HepG2 (cell line): Measurements from ENCODE around the gene PTGIS. TPM values are rescaled to one million over a fixed set of nuclear protein-coding genes. Genes with fewer than 3 reads are reported as not detected.
A peak's percentile ranks its signal among the peaks of the same experiment; 100 is the strongest.

Experiments used
- CEBPG ChIP-seq: IDR thresholded peaks from 2 replicates; pipeline ENCODE4 v1.6.1; 2016
- ELF4 ChIP-seq: sonication (generic); formaldehyde crosslinking; IDR thresholded peaks from 2 replicates; pipeline ENCODE4 v1.5.0; 2020; ENCODE audit warnings: missing genetic modification reagents, mild to moderate bottlenecking, moderate library complexity, borderline replicate concordance
- HDAC2 ChIP-seq: sonication (generic); formaldehyde crosslinking; IDR thresholded peaks from 2 replicates; pipeline ENCODE4 v1.4.0; 2020; ENCODE audit warnings: missing genetic modification reagents
- NFATC3 ChIP-seq: sonication (generic); formaldehyde crosslinking; IDR thresholded peaks from 2 replicates; pipeline ENCODE4 v1.5.1; 2020; ENCODE audit warnings: mild to moderate bottlenecking, missing genetic modification reagents
- ONECUT2 ChIP-seq: sonication (generic); formaldehyde crosslinking; IDR thresholded peaks from 2 replicates; pipeline ENCODE4 v1.4.0; 2020; ENCODE audit warnings: missing genetic modification reagents
- SAP130 ChIP-seq: IDR thresholded peaks from 2 replicates; pipeline ENCODE4 v1.6.1; 2016; ENCODE audit warnings: low read depth
- SP140L ChIP-seq: sonication (generic); formaldehyde crosslinking; IDR thresholded peaks from 2 replicates; pipeline ENCODE4 v1.4.0; 2020; ENCODE audit warnings: missing genetic modification reagents, borderline replicate concordance
- SP4 ChIP-seq: sonication (generic); formaldehyde crosslinking; IDR thresholded peaks from 2 replicates; pipeline ENCODE4 v1.8.1; 2023; ENCODE audit warnings: mild to moderate bottlenecking, missing genetic modification reagents
- SP5 ChIP-seq: IDR thresholded peaks from 2 replicates; pipeline ENCODE4 v1.6.1; 2016; ENCODE audit warnings: low read depth, borderline replicate concordance
- STAG1 ChIP-seq: sonication (generic); formaldehyde crosslinking; IDR thresholded peaks from 2 replicates; pipeline ENCODE4 v1.4.0; 2020; ENCODE audit warnings: missing genetic modification reagents
- TEAD3 ChIP-seq: optimal IDR thresholded peaks from 2 replicates; pipeline ENCODE3; 2016; ENCODE audit warnings: borderline replicate concordance
- YEATS4 ChIP-seq: sonication (generic); formaldehyde crosslinking; IDR thresholded peaks from 2 replicates; pipeline ENCODE4 v1.4.0; 2020; ENCODE audit warnings: missing genetic modification reagents, borderline replicate concordance
- ZNF136 ChIP-seq: sonication (generic); formaldehyde crosslinking; IDR thresholded peaks from 2 replicates; pipeline ENCODE4 v1.8.1; 2022; ENCODE audit warnings: low read depth, mild to moderate bottlenecking, moderate library complexity, missing genetic modification reagents
- ZNF383 ChIP-seq: sonication (generic); formaldehyde crosslinking; IDR thresholded peaks from 2 replicates; pipeline ENCODE4 v1.4.0; 2020; ENCODE audit warnings: missing genetic modification reagents, mild to moderate bottlenecking, borderline replicate concordance
- ZNF816 ChIP-seq: sonication (generic); formaldehyde crosslinking; IDR thresholded peaks from 2 replicates; pipeline ENCODE4 v1.8.0; 2022; ENCODE audit warnings: missing genetic modification reagents, mild to moderate bottlenecking, borderline replicate concordance
- polyA plus RNA-seq, 8 experiments: library from polyadenylated mRNA; depleted of rRNA in 3 of 8; stranded (reverse) in 7 of 8; unstranded in 1 of 8; fragments of >200 nt; fragmentation: Illumina TruSeq in 4 of 8; extraction: Trizol in 4 of 8; gene quantifications; 2 replicates each; pipeline versions ENCODE4 v1.2.1 to v1.2.3, GENCODE V29; 2011 to 2016; ENCODE audit warnings: low read depth in 4 of 8, missing spikeins in 1 of 8, mixed read lengths in 1 of 8; ENCODE audit not compliant: insufficient read depth in 1 of 8
- total RNA-seq, 5 experiments: library from RNA; depleted of rRNA; stranded (reverse); fragments of >200 nt; fragmentation: Illumina TruSeq; extraction: Trizol; gene quantifications; 2 replicates each; pipeline ENCODE4 v1.2.3, GENCODE V29; 2016; ENCODE audit warnings: low read depth in 1 of 5
- TF ChIP-seq, protein P1 (sequence below): sonication (generic); formaldehyde crosslinking; conservative IDR thresholded peaks from 2 replicates; pipeline ENCODE4 v1.4.0; 2020; ENCODE audit warnings: mild to moderate bottlenecking, missing genetic modification reagents, moderate library complexity
- TF ChIP-seq, protein P2 (sequence below): sonication (generic); formaldehyde crosslinking; conservative IDR thresholded peaks from 2 replicates; pipeline ENCODE4 v1.8.0; 2022; ENCODE audit warnings: mild to moderate bottlenecking, moderate library complexity, missing genetic modification reagents
- TF ChIP-seq, protein P3 (sequence below): sonication (generic); formaldehyde crosslinking; IDR thresholded peaks from 2 replicates; pipeline ENCODE4 v1.8.0; 2022; ENCODE audit warnings: mild to moderate bottlenecking, missing genetic modification reagents, borderline replicate concordance
- TF ChIP-seq, protein P4 (sequence below): sonication (generic); formaldehyde crosslinking; IDR thresholded peaks from 2 replicates; pipeline ENCODE4 v1.5.0; 2020; ENCODE audit warnings: missing genetic modification reagents
- TF ChIP-seq, protein P5 (sequence below): sonication (generic); formaldehyde crosslinking; IDR thresholded peaks from 2 replicates; pipeline ENCODE4 v1.8.1; 2023; ENCODE audit warnings: mild to moderate bottlenecking, missing genetic modification reagents

The PTGIS gene
- total and polyA plus RNA-seq, 2 of the 13 experiments (the other 11 are each of a cell fraction or from before 2014, with no cell fraction given), result not detected

DNA sequence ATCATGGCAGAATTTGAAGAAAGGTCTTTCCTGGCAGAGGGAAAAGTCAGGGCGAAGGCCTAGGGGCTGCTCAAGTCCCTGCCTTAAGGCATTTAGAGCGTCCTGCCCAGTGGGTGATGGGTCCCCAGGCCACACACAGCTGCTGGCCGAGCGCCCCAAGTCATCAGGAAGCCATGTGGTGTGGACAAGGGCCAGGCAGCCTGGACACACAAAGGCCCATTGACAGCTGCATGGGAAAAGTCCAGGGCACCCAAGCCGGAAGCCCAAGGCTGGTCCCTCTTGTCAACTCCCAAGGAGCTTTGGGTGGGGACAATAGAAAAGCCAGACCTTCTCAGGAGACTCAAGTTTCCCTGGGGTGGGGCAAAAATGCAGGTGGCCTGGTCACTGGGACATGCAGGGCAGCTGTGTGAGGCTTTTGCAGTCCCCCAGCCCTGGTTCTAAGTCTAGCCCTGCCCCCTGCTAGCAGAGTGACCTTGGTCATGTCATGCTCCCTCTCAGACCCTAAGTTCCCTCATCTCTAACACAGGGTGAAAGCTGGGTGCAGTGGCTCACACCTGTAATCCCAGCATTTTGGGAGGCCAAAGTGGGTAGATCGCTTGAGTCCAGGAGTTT lies 44.3 kb upstream of the PTGIS start (continued):
- TF ChIP-seq, protein P1, sequence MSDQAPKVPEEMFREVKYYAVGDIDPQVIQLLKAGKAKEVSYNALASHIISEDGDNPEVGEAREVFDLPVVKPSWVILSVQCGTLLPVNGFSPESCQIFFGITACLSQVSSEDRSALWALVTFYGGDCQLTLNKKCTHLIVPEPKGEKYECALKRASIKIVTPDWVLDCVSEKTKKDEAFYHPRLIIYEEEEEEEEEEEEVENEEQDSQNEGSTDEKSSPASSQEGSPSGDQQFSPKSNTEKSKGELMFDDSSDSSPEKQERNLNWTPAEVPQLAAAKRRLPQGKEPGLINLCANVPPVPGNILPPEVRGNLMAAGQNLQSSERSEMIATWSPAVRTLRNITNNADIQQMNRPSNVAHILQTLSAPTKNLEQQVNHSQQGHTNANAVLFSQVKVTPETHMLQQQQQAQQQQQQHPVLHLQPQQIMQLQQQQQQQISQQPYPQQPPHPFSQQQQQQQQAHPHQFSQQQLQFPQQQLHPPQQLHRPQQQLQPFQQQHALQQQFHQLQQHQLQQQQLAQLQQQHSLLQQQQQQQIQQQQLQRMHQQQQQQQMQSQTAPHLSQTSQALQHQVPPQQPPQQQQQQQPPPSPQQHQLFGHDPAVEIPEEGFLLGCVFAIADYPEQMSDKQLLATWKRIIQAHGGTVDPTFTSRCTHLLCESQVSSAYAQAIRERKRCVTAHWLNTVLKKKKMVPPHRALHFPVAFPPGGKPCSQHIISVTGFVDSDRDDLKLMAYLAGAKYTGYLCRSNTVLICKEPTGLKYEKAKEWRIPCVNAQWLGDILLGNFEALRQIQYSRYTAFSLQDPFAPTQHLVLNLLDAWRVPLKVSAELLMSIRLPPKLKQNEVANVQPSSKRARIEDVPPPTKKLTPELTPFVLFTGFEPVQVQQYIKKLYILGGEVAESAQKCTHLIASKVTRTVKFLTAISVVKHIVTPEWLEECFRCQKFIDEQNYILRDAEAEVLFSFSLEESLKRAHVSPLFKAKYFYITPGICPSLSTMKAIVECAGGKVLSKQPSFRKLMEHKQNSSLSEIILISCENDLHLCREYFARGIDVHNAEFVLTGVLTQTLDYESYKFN, result peak; percentile 32; the same call in 1 of the 2 replicates
- peak; percentile 47 for TF ChIP-seq SP5 (CRISPR knock-in tag)
- TF ChIP-seq STAG1 (CRISPR knock-in tag), result peak; percentile 32
- TF ChIP-seq HDAC2 (CRISPR knock-in tag), result peak; percentile 68
- no peak for TF ChIP-seq NFATC3
- peak; percentile 90 for TF ChIP-seq SAP130
- TF ChIP-seq ZNF816 (CRISPR knock-in tag), result no peak
- TF ChIP-seq, protein P2, sequence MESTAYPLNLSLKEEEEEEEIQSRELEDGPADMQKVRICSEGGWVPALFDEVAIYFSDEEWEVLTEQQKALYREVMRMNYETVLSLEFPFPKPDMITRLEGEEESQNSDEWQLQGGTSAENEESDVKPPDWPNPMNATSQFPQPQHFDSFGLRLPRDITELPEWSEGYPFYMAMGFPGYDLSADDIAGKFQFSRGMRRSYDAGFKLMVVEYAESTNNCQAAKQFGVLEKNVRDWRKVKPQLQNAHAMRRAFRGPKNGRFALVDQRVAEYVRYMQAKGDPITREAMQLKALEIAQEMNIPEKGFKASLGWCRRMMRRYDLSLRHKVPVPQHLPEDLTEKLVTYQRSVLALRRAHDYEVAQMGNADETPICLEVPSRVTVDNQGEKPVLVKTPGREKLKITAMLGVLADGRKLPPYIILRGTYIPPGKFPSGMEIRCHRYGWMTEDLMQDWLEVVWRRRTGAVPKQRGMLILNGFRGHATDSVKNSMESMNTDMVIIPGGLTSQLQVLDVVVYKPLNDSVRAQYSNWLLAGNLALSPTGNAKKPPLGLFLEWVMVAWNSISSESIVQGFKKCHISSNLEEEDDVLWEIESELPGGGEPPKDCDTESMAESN (CRISPR knock-in tag), result no peak
- TF ChIP-seq, protein P3, sequence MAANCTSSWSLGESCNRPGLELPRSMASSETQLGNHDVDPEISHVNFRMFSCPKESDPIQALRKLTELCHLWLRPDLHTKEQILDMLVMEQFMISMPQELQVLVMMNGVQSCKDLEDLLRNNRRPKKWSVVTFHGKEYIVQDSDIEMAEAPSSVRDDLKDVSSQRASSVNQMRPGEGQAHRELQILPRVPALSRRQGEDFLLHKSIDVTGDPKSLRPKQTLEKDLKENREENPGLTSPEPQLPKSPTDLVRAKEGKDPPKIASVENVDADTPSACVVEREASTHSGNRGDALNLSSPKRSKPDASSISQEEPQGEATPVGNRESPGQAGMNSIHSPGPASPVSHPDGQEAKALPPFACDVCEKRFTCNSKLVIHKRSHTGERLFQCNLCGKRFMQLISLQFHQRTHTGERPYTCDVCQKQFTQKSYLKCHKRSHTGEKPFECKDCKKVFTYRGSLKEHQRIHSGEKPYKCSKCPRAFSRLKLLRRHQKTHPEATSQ (CRISPR knock-in tag), result peak; percentile 100; the same call in 1 of the 2 replicates
- TF ChIP-seq SP4 (CRISPR knock-in tag), result 0 out of 2 replicates have a peak, but pooled peaks have one; percentile 18
- TF ChIP-seq, protein P4, sequence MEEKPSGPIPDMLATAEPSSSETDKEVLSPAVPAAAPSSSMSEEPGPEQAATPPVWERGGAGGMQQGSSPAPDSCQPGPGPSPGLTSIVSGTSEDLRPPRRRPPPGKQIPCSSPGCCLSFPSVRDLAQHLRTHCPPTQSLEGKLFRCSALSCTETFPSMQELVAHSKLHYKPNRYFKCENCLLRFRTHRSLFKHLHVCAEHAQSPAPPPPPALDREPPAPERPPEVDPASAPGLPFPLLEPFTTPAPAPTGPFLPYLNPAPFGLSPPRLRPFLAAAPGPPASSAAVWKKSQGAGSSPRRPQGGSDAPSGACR, result peak; percentile 51; the same call in 1 of the 2 replicates
- peak; percentile 13; the same call in 1 of the 2 replicates for TF ChIP-seq CEBPG (CRISPR knock-in tag)
- peak; percentile 55; the same call in 1 of the 2 replicates for TF ChIP-seq ELF4
- no peak for TF ChIP-seq SP140L (CRISPR knock-in tag)
- TF ChIP-seq, protein P5, sequence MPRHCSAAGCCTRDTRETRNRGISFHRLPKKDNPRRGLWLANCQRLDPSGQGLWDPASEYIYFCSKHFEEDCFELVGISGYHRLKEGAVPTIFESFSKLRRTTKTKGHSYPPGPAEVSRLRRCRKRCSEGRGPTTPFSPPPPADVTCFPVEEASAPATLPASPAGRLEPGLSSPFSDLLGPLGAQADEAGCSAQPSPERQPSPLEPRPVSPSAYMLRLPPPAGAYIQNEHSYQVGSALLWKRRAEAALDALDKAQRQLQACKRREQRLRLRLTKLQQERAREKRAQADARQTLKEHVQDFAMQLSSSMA (CRISPR knock-in tag), result no peak
- peak; percentile 51; the same call in 1 of the 2 replicates for TF ChIP-seq ZNF136 (CRISPR knock-in tag)
- TF ChIP-seq ONECUT2 (CRISPR knock-in tag), result 0 out of 2 replicates have a peak, but pooled peaks have one; percentile 11
- TF ChIP-seq YEATS4, result peak; percentile 56; the same call in 1 of the 2 replicates
- TF ChIP-seq ZNF383 (CRISPR knock-in tag), result no peak
- peak; percentile 43 for TF ChIP-seq TEAD3 (CRISPR knock-in tag)
